GM23338 (cell line): ENCODE data around the gene HSPA12A. TPM values are rescaled to one million over a fixed set of nuclear protein-coding genes. Genes with fewer than 3 reads are reported as not detected.

Experiments
- ATAC-seq: fragments of 200-7000 bp; cut with Tn5 transposase; 3 replicates; pipeline ENCODE4 v1.9.1; 2020
- DNase-seq: peaks from one replicate; pipeline ENCODE4 v3.0.0-alpha.2; 2015; ENCODE audit warnings: low spot score
- H2AFZ ChIP-seq: fragments of 200-600 bp; sonication (generic); 2 replicates; pipeline ENCODE4 v1.8.0; 2016; ENCODE audit warnings: antibody characterized with exemption, mild to moderate bottlenecking, moderate library complexity
- H3F3A ChIP-seq: fragments of 200-600 bp; sonication (generic); replicated peaks from 2 replicates; pipeline ENCODE4 v1.8.0; 2017; ENCODE audit warnings: antibody characterized with exemption, mixed run types, low read depth
- H3K27ac ChIP-seq: fragments of 200-600 bp; sonication (generic); 2 replicates; pipeline ENCODE4 v1.6.1; 2016; ENCODE audit warnings: low read depth
- H3K27me3 ChIP-seq: fragments of 200-600 bp; sonication (generic); 2 replicates; pipeline ENCODE4 v1.8.0; 2016; ENCODE audit warnings: mild to moderate bottlenecking, mixed run types, moderate library complexity; ENCODE audit not compliant: insufficient read depth
- H3K36me3 ChIP-seq: fragments of 200-600 bp; sonication (generic); 2 replicates; pipeline ENCODE4 v1.8.0; 2016; ENCODE audit warnings: mild to moderate bottlenecking; ENCODE audit not compliant: insufficient read depth
- H3K4me1 ChIP-seq: fragments of 200-600 bp; sonication (generic); 2 replicates; pipeline ENCODE4 v1.8.0; 2016; ENCODE audit warnings: mild to moderate bottlenecking, moderate library complexity; ENCODE audit not compliant: insufficient read depth
- H3K4me2 ChIP-seq: fragments of 200-600 bp; sonication (generic); 2 replicates; pipeline ENCODE4 v1.7.1; 2017; ENCODE audit warnings: mixed run types
- H3K4me3 ChIP-seq: fragments of 200-600 bp; sonication (generic); 2 replicates; pipeline ENCODE4 v1.6.1; 2016; ENCODE audit warnings: mixed run types
- H3K79me2 ChIP-seq: fragments of 200-600 bp; sonication (generic); replicated peaks from 2 replicates; pipeline ENCODE4 v1.8.0; 2017; ENCODE audit warnings: mild to moderate bottlenecking; ENCODE audit not compliant: insufficient read depth
- H3K9me2 ChIP-seq: fragments of 200-600 bp; sonication (generic); 2 replicates; pipeline ENCODE4 v1.8.0; 2017; ENCODE audit not compliant: insufficient read depth
- H4K20me1 ChIP-seq: fragments of 200-600 bp; sonication (generic); replicated peaks from 2 replicates; pipeline ENCODE4 v1.8.0; 2017; ENCODE audit warnings: mild to moderate bottlenecking; ENCODE audit not compliant: insufficient read depth
- H3K27ac Mint-ChIP-seq: 2 replicates; pipeline ENCODE4 v1.8.0; 2020; ENCODE audit warnings: inconsistent platforms, mild to moderate bottlenecking, moderate library complexity, mixed read lengths
- H3K27me3 Mint-ChIP-seq: 3 replicates; pipeline ENCODE4 v1.8.0; 2022; ENCODE audit warnings: low read depth, mild to moderate bottlenecking, moderate library complexity, mixed read lengths, inconsistent platforms; ENCODE audit not compliant: insufficient read depth, poor library complexity
- H3K36me3 Mint-ChIP-seq: 3 replicates; pipeline ENCODE4 v1.8.0; 2021; ENCODE audit warnings: low read depth, mild to moderate bottlenecking, inconsistent platforms, moderate library complexity, mixed read lengths
- H3K4me1 Mint-ChIP-seq: 3 replicates; pipeline ENCODE4 v1.8.0; 2020; ENCODE audit warnings: mild to moderate bottlenecking, inconsistent platforms, mixed read lengths
- H3K4me3 Mint-ChIP-seq: 3 replicates; pipeline ENCODE4 v1.8.0; 2021; ENCODE audit warnings: moderate library complexity, mild to moderate bottlenecking, inconsistent platforms, mixed read lengths
- H3K9me3 Mint-ChIP-seq: 3 replicates; pipeline ENCODE4 v1.8.0; 2020; ENCODE audit warnings: moderate library complexity, mild to moderate bottlenecking, inconsistent platforms, mixed read lengths
- ZNF114 ChIP-seq: fragments of 250-450 bp; sonication (Bioruptor Pico); IDR thresholded peaks from 2 replicates; pipeline ENCODE4 v1.5.0; 2020; ENCODE audit warnings: mild to moderate bottlenecking, moderate library complexity
- polyA plus RNA-seq: library from polyadenylated mRNA; unstranded; fragments of >200 nt; fragmentation: Nextera tagmentation; extraction: Ambion mirVana; gene quantifications from 2 replicates; pipeline ENCODE4 v1.2.1, GENCODE V29; 2016
- total RNA-seq: library from RNA; depleted of rRNA; stranded (reverse); fragments of >200 nt; shearing (Covaris generic); gene quantifications from 2 replicates; pipeline ENCODE4 v1.2.3, GENCODE V29; 2014
- TF ChIP-seq, protein P1 (sequence below): fragments of 250-450 bp; sonication (Bioruptor Pico); IDR thresholded peaks from 2 replicates; pipeline ENCODE4 v1.5.0; 2020; ENCODE audit warnings: mild to moderate bottlenecking, moderate library complexity
- TF ChIP-seq, protein P2 (sequence below), 2 experiments: fragments of 200-600 bp in 1 of 2; sonication (generic) in 1 of 2; conservative IDR thresholded peaks; 2 replicates each; pipeline versions ENCODE4 v1.5.1 to v1.6.1; 2016 to 2017; ENCODE audit warnings: antibody characterized with exemption in 2 of 2, low read depth in 2 of 2, mild to moderate bottlenecking in 2 of 2, moderate library complexity in 1 of 2

The HSPA12A gene
- total and polyA plus RNA-seq, 2 experiments from 2014 or later: 4.4 to 6.3 TPM

DNA sequence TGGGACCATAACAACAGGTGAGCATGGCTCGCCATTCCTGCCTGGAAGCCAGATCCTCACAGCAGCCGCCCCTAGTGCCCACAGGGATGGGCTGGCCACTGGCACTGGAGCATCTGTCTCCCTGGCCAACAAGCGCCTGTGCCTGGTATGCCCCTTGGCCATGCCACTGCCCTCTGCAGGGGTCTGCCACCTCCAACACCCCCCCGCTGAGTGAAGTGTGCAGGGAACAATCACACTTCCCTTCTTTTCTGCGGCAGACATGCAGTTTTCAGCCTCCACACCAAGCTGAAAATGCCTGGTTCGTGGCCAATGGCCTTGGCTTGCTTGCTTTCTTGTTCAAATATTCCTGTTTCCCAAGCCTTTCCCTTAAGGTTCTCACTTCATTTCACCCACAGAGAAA, 50.7 kb downstream of the HSPA12A start (continued):
- TF ChIP-seq, protein P1, sequence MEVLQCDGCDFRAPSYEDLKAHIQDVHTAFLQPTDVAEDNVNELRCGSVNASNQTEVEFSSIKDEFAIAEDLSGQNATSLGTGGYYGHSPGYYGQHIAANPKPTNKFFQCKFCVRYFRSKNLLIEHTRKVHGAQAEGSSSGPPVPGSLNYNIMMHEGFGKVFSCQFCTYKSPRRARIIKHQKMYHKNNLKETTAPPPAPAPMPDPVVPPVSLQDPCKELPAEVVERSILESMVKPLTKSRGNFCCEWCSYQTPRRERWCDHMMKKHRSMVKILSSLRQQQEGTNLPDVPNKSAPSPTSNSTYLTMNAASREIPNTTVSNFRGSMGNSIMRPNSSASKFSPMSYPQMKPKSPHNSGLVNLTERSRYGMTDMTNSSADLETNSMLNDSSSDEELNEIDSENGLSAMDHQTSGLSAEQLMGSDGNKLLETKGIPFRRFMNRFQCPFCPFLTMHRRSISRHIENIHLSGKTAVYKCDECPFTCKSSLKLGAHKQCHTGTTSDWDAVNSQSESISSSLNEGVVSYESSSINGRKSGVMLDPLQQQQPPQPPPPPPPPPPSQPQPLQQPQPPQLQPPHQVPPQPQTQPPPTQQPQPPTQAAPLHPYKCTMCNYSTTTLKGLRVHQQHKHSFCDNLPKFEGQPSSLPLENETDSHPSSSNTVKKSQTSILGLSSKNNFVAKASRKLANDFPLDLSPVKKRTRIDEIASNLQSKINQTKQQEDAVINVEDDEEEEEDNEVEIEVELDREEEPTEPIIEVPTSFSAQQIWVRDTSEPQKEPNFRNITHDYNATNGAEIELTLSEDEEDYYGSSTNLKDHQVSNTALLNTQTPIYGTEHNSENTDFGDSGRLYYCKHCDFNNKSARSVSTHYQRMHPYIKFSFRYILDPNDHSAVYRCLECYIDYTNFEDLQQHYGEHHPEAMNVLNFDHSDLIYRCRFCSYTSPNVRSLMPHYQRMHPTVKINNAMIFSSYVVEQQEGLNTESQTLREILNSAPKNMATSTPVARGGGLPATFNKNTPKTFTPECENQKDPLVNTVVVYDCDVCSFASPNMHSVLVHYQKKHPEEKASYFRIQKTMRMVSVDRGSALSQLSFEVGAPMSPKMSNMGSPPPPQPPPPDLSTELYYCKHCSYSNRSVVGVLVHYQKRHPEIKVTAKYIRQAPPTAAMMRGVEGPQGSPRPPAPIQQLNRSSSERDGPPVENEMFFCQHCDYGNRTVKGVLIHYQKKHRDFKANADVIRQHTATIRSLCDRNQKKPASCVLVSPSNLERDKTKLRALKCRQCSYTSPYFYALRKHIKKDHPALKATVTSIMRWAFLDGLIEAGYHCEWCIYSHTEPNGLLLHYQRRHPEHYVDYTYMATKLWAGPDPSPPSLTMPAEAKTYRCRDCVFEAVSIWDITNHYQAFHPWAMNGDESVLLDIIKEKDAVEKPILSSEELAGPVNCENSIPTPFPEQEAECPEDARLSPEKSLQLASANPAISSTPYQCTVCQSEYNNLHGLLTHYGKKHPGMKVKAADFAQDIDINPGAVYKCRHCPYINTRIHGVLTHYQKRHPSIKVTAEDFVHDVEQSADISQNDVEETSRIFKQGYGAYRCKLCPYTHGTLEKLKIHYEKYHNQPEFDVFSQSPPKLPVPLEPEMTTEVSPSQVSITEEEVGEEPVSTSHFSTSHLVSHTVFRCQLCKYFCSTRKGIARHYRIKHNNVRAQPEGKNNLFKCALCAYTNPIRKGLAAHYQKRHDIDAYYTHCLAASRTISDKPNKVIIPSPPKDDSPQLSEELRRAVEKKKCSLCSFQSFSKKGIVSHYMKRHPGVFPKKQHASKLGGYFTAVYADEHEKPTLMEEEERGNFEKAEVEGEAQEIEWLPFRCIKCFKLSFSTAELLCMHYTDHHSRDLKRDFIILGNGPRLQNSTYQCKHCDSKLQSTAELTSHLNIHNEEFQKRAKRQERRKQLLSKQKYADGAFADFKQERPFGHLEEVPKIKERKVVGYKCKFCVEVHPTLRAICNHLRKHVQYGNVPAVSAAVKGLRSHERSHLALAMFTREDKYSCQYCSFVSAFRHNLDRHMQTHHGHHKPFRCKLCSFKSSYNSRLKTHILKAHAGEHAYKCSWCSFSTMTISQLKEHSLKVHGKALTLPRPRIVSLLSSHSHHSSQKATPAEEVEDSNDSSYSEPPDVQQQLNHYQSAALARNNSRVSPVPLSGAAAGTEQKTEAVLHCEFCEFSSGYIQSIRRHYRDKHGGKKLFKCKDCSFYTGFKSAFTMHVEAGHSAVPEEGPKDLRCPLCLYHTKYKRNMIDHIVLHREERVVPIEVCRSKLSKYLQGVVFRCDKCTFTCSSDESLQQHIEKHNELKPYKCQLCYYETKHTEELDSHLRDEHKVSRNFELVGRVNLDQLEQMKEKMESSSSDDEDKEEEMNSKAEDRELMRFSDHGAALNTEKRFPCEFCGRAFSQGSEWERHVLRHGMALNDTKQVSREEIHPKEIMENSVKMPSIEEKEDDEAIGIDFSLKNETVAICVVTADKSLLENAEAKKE (CRISPR knock-in tag): no peak

DNA sequence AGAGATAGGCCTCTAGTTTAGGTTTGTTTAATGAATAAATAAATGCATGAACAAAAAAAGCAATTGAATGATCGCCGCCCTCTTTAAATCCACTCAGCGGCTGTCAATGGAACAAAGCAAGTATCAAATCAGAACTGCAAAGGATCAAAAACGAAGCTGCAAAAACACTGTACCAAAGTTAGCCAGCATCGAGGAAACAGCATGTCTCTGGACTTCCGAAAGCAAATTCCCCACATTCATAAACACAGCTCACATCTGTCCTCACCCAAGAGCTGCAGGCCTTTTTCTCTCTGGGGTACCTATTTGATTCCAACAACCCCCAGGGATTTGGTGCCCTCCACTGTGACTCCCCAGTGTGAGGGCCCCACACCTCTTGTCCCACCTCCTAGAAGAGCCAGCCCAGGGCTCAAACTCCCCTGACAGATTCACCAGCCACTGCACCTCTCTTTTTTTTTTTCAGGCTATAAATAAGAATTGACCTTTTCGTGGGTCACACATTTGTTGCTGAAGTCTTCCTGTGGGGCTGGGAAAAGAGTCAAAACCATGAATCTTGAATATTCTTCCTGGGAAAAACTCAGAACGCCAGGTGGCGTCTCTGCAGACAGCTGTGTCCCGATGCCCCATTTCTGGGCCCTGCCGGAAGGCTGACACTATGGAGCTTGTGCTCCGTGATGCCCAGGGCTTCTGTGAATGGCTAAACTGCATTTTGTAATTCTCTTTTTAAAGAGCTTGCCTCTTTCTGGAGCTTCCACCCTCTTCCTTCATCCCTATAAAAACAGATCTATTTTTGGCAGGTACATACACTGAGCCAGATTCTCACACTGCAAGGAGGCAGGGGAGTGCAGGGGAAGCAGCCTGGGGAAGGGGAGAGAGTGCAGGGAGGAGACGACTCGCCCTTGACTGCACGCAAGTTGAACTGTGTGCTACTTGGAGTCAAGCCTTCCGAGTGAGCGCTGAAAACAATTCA, 51.7 kb downstream of the HSPA12A start:
- peak; percentile 59 for ATAC-seq
- Mint-ChIP-seq H3K27me3 (peaks cover 11% of the 10 kb centered on the region), H3K4me1 (peaks cover 50% of the 10 kb centered on the region), H3K36me3 (peaks cover 4% of the 10 kb centered on the region; the same call in 2 of the 3 replicates), H3K27ac (peak overlapping the region; percentile 79), H3K4me3 (peak overlapping the region; percentile 59), H3K9me3 (peaks cover 4% of the 10 kb centered on the region; the same call in 1 of the 3 replicates)
- Histone ChIP-seq H2AFZ (no peak overlapping the region; the same call in 1 of the 2 replicates), H3K36me3 (no peaks in the 10 kb centered on the region), H3K79me2 (no peaks in the 10 kb centered on the region), H3K9me2 (no peaks in the 10 kb centered on the region), H4K20me1 (no peaks in the 10 kb centered on the region), H3K27ac (no peak overlapping the region), H3K27me3 (no peaks in the 10 kb centered on the region), H3K4me2 (peak overlapping the region; percentile 67), H3K4me1 (peaks cover 31% of the 10 kb centered on the region), H3F3A (no peaks in the 10 kb centered on the region), H3K4me3 (no peak overlapping the region)
- DNase-seq: peak; percentile 69
- TF ChIP-seq ZNF114 (CRISPR knock-in tag): no peak
- TF ChIP-seq, protein P2, sequence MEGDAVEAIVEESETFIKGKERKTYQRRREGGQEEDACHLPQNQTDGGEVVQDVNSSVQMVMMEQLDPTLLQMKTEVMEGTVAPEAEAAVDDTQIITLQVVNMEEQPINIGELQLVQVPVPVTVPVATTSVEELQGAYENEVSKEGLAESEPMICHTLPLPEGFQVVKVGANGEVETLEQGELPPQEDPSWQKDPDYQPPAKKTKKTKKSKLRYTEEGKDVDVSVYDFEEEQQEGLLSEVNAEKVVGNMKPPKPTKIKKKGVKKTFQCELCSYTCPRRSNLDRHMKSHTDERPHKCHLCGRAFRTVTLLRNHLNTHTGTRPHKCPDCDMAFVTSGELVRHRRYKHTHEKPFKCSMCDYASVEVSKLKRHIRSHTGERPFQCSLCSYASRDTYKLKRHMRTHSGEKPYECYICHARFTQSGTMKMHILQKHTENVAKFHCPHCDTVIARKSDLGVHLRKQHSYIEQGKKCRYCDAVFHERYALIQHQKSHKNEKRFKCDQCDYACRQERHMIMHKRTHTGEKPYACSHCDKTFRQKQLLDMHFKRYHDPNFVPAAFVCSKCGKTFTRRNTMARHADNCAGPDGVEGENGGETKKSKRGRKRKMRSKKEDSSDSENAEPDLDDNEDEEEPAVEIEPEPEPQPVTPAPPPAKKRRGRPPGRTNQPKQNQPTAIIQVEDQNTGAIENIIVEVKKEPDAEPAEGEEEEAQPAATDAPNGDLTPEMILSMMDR (conservative IDR thresholded peaks at IDR 0.05; ENCODE audit: low read depth in 2 of 2): peak; percentile 61 to 63
